ENCODE results near the gene FSTL5. TPM values are rescaled to one million over a fixed set of nuclear protein-coding genes. Genes with fewer than 3 reads are reported as not detected.

FSTL5 gene
- total RNA-seq, 2 experiments from 2014 or later, result not detected

DNA sequence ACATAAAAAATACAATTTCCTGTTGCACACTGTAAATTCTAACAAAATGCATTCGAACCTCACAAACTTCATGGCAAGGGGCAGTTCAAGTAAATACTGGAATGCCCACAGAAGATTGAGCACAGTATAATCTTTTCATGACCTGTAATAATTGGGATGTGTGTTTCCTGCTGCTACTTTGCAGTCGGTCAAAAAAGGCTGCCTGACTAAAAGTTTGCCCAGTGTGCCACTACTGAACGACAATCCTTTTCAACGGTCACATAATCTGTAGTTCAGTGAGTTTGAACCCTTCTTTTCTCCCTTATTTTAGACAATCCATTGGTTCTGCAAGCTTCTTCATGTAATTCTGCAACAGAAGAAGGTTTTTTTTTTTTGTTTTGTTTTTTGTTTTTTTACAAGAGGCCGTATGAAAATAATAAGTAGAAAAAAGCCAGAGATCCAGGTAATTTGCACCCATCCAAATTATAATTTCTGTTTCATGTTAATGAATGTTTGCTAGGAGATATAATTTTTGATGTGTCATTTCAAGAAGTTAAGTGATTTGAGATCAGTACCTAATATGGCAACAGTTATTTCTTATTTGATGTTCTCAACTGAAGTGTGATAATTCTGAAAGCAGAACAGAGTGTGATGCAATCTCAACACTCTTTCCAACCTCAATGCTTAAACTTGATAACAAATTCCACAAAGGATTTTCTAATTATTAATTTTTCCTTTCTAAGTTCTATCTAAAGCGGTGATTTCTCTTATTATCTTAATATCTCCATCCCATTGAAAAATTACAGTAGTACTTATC is 237.6 kb downstream of the FSTL5 start:
- no peak for DNase-seq (ENCODE audit: low spot score)
- BruUV-seq (replicated peaks), result no TSS peak
- intact Hi-C loops (cut with micrococcal nuclease; ENCODE audit: unreplicated experiment), result no loop called here
- no peaks in the 10 kb centered on the region for H3K9me3 ChIP-seq (ENCODE audit: low read length)
- H2AFZ ChIP-seq (ENCODE audit: low read length), result no peak overlapping the region
- H3K4me3 ChIP-seq (ENCODE audit: low read depth, low read length, poor library complexity, severe bottlenecking), result no peak overlapping the region
- no peaks in the 10 kb centered on the region for H3K79me2 ChIP-seq (ENCODE audit: insufficient read depth, low read depth, low read length)
- H3K4me2 ChIP-seq (ENCODE audit: low read length), result no peak overlapping the region
- H3K4me1 ChIP-seq (ENCODE audit: insufficient read depth, low read length, poor library complexity, severe bottlenecking), result no peaks in the 10 kb centered on the region
- no peaks in the 10 kb centered on the region for H3K9me2 ChIP-seq (ENCODE audit: insufficient read depth, low read length)
- POLR2A ChIA-PET, result no interaction called here
- H3K36me3 ChIP-seq (ENCODE audit: insufficient read depth, low read length), result no peaks in the 10 kb centered on the region
- CTCF ChIA-PET (ENCODE audit: unreplicated experiment), result no interaction called here
- H3K27ac ChIP-seq (ENCODE audit: low read depth, low read length, poor library complexity, severe bottlenecking), result no peak overlapping the region
- no peak for TF ChIP-seq EZH2phosphoT487 (IDR thresholded peaks at IDR 0.05; ENCODE audit: borderline replicate concordance, low read depth, low read length)
- TF ChIP-seq, protein P1, sequence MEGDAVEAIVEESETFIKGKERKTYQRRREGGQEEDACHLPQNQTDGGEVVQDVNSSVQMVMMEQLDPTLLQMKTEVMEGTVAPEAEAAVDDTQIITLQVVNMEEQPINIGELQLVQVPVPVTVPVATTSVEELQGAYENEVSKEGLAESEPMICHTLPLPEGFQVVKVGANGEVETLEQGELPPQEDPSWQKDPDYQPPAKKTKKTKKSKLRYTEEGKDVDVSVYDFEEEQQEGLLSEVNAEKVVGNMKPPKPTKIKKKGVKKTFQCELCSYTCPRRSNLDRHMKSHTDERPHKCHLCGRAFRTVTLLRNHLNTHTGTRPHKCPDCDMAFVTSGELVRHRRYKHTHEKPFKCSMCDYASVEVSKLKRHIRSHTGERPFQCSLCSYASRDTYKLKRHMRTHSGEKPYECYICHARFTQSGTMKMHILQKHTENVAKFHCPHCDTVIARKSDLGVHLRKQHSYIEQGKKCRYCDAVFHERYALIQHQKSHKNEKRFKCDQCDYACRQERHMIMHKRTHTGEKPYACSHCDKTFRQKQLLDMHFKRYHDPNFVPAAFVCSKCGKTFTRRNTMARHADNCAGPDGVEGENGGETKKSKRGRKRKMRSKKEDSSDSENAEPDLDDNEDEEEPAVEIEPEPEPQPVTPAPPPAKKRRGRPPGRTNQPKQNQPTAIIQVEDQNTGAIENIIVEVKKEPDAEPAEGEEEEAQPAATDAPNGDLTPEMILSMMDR (conservative IDR thresholded peaks at IDR 0.05; ENCODE audit: low read length), result no peak
- H4K20me1 ChIP-seq (ENCODE audit: insufficient read depth, low read length), result no peaks in the 10 kb centered on the region

DNA sequence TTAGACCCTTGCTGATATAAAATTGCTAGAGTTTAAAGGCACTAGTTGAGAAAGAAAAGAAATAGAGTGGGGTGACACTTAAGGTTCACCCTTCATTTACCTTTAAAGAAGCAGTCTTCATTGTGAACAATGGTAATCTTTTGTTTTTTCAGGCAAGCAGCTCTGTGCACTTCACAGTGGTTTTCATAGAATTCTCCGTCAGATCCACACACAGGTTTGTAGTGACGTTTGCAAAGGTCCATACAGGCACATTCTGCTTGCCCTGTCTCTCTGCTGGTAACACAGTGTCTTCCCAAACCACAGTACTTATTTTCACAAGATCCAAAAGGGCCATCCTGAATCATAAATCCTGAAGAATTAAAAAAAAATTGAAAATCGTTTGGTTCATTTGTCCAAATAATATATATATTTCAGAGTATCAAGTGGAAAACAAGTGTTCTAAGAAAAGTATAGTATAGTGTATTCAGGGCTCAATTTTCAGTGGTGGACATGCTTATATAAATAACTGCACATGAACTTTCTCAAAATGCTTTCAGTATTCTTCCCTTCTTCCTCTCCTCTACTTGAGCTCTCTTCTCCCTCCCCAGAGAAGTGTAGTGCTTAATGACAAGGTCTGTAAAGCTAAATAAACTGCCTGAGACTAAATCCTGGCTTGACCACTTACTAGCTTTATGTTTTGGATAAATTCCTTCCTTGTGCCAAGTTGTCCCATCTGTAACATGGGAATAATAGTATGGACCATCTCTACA is 243.3 kb downstream of the FSTL5 start:
- DNase-seq (ENCODE audit: low spot score), result no peak
- Histone ChIP-seq H3K36me3 (ENCODE audit: insufficient read depth, low read length) (no peaks in the 10 kb centered on the region), H3K4me2 (ENCODE audit: low read length) (no peak overlapping the region), H3K4me3 (ENCODE audit: low read depth, low read length, poor library complexity, severe bottlenecking) (no peak overlapping the region), H3K9me2 (ENCODE audit: insufficient read depth, low read length) (no peaks in the 10 kb centered on the region), H3K9me3 (ENCODE audit: low read length) (no peaks in the 10 kb centered on the region), H3K79me2 (ENCODE audit: insufficient read depth, low read depth, low read length) (no peaks in the 10 kb centered on the region), H3K4me1 (ENCODE audit: insufficient read depth, low read length, poor library complexity, severe bottlenecking) (no peaks in the 10 kb centered on the region), H2AFZ (ENCODE audit: low read length) (no peak overlapping the region), H4K20me1 (ENCODE audit: insufficient read depth, low read length) (no peaks in the 10 kb centered on the region), H3K27ac (ENCODE audit: low read depth, low read length, poor library complexity, severe bottlenecking) (no peak overlapping the region)
- no peak for TF ChIP-seq EZH2phosphoT487 (IDR thresholded peaks at IDR 0.05; ENCODE audit: borderline replicate concordance, low read depth, low read length)
- TF ChIP-seq, protein P1 (conservative IDR thresholded peaks at IDR 0.05; ENCODE audit: low read length), result no peak
- CTCF ChIA-PET (ENCODE audit: unreplicated experiment), result no interaction called here
- POLR2A ChIA-PET, result interaction anchor here (0.7 kb wide), 1 partner anchor 1241 kb away, joined by 3 read pairs; no protein-coding TSS in a partner anchor
- BruUV-seq (replicated peaks), result no TSS peak
- intact Hi-C loops (cut with micrococcal nuclease; ENCODE audit: unreplicated experiment), result no loop called here

Measured in OCI-LY7 (cell line).